MCF 10A (cell line): ENCODE results near the gene RIC8A. TPM values are rescaled to one million over a fixed set of nuclear protein-coding genes. Genes with fewer than 3 reads are reported as not detected.

Source experiments
- BruUV-seq: library from RNA; stranded (reverse); fragments of 400-500 nt; replicated peaks from 2 replicates; lab custom pipeline; 2021; lab: Mats Ljungman, UMichigan
- CTCF ChIA-PET: fragments of 300-600 bp; sonication (Branson Sonifier 250); formaldehyde crosslinking; extraction: SDS; loops from one replicate; lab custom pipeline; 2021; ENCODE audit warnings: antibody characterized with exemption, inconsistent platforms; lab: Yijun Ruan, JAX
- POLR2A ChIA-PET: fragments of 300-600, 350-650 bp; sonication (Branson Sonifier 250); formaldehyde crosslinking; extraction: SDS; loops from one replicate; lab custom pipeline; 2020; ENCODE audit warnings: antibody characterized with exemption, inconsistent platforms; lab: Yijun Ruan, JAX
- DNase-seq: peaks from one replicate; pipeline ENCODE4 v3.0.0-alpha.2; 2018; ENCODE audit not compliant: unreplicated experiment
- H3K27ac Mint-ChIP-seq: one replicate; pipeline ENCODE4 v1.8.0; 2022; ENCODE audit warnings: mild to moderate bottlenecking, low read depth, mixed read lengths; ENCODE audit not compliant: unreplicated experiment
- H3K27me3 Mint-ChIP-seq: one replicate; pipeline ENCODE4 v1.8.0; 2022; ENCODE audit warnings: mixed read lengths; ENCODE audit not compliant: insufficient read depth, unreplicated experiment
- H3K36me3 Mint-ChIP-seq: one replicate; pipeline ENCODE4 v1.8.0; 2022; ENCODE audit warnings: mild to moderate bottlenecking, moderate library complexity, mixed read lengths; ENCODE audit not compliant: insufficient read depth, unreplicated experiment
- H3K4me1 Mint-ChIP-seq: one replicate; pipeline ENCODE4 v1.8.0; 2022; ENCODE audit warnings: mixed read lengths; ENCODE audit not compliant: insufficient read depth, unreplicated experiment
- H3K4me3 Mint-ChIP-seq: one replicate; pipeline ENCODE4 v1.8.0; 2022; ENCODE audit warnings: mild to moderate bottlenecking, moderate library complexity, mixed read lengths; ENCODE audit not compliant: unreplicated experiment
- H3K9me3 Mint-ChIP-seq: one replicate; pipeline ENCODE4 v1.8.0; 2022; ENCODE audit warnings: mixed read lengths; ENCODE audit not compliant: unreplicated experiment
- intact Hi-C: fragments of 100-400 bp; cut with micrococcal nuclease; formaldehyde crosslinking; loops from 2 replicates; pipeline ENCODE4 v1.14.1; 2022
- total RNA-seq: library from RNA; stranded (reverse); gene quantifications from 2 replicates; pipeline ENCODE4 v1.2.3, GENCODE V29; 2022
- TF ChIP-seq, protein P1 (sequence below): fragments of 200-600 bp; IDR thresholded peaks from one replicate; pipeline ENCODE4 v1.8.0; 2022; ENCODE audit warnings: antibody characterized with exemption, mild to moderate bottlenecking; ENCODE audit not compliant: unreplicated experiment

The RIC8A gene
- total RNA-seq, 1 experiment from 2014 or later = 93.3 TPM

DNA sequence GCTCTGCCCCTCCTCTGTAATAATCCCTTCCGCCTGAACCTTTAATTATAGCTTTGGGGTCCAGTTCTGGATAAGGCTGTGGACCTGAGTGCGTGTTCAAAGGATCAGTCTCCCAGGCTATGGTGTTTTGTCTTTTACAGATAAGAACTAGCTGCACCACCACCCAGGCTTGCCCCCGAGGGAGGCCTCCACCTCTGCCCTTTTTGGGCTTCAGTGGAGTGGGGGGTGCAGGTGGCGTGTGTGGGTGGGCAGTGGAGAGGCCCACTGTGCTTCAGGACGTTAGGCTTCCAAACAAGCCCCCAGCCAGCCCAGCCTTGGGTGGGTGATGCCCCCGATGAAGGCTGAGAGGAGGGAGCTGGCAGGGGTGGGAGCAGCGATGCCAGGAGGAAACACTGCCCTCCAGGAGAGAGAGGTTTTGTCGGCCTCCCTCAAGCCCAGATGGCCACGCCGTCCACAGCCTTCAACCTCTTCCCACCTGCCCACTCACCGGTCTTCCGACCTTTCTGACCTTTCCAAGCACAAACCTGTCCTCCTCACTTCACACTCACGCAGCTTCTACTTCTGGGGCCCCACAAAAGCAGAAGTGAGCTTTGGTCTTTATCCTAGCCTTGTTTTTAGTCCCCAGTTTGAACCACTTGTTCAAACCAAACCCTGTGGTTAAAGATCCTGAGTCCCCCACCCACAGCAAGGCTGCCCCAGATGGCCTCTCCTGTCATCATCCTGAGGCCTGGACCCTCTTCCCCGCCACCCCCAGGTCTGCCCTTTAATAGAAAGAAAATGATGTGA, 49.6 kb downstream of the RIC8A start:
- intact Hi-C loops = no loop called here
- Mint-ChIP-seq H3K27ac (no peak overlapping the region), H3K36me3 (peaks cover 19% of the 10 kb centered on the region), H3K4me1 (no peaks in the 10 kb centered on the region), H3K4me3 (no peak overlapping the region), H3K27me3 (peaks cover 11% of the 10 kb centered on the region), H3K9me3 (peaks cover 8% of the 10 kb centered on the region)
- ChIA-PET CTCF (no interaction called here), POLR2A (interaction anchor here (0.7 to 0.8 kb wide), 2 partner anchors 21 to 60 kb away, joined by 3 read pairs; partner anchors contain the start of gene SIRT3)
- DNase-seq = no peak
- no TSS peak for BruUV-seq
- TF ChIP-seq, protein P1, sequence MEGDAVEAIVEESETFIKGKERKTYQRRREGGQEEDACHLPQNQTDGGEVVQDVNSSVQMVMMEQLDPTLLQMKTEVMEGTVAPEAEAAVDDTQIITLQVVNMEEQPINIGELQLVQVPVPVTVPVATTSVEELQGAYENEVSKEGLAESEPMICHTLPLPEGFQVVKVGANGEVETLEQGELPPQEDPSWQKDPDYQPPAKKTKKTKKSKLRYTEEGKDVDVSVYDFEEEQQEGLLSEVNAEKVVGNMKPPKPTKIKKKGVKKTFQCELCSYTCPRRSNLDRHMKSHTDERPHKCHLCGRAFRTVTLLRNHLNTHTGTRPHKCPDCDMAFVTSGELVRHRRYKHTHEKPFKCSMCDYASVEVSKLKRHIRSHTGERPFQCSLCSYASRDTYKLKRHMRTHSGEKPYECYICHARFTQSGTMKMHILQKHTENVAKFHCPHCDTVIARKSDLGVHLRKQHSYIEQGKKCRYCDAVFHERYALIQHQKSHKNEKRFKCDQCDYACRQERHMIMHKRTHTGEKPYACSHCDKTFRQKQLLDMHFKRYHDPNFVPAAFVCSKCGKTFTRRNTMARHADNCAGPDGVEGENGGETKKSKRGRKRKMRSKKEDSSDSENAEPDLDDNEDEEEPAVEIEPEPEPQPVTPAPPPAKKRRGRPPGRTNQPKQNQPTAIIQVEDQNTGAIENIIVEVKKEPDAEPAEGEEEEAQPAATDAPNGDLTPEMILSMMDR = no peak

DNA sequence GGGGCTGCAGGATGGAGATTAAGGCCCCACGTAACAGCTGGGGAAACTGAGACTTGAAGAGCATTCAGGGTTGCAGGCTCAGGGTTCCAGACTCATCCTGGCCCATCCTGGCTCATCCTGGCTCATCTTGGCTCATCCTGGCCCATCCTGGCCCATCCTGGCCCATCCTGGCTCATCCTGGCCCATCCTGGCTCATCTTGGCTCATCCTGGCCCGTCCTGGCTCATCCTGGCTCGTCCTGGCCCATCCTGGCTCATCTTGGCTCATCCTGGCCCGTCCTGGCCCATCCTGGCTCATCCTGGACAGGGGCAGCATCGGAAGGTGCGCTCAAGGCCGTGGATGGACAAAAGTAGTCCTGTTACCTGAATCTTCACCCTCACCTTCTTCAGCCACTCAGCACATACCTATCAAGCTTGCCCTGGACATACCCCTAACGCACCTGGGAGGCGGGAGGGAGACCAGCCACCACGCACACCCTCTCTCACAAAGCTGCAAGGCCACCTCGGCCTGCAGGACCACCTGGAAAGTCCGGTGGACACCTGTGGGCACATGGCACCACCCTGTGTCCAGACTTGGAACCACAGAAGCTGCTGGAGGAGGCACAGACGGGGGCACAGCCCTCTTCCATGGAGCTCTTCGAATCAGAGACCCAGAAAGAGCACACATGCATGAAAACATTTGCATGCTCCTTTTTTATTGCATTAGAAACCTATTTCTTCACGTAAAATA, 50.4 kb downstream of the RIC8A start:
- no peak for DNase-seq
- peaks cover 8% of the 10 kb centered on the region for H3K9me3 Mint-ChIP-seq
- intact Hi-C loops = no loop called here
- no peaks in the 10 kb centered on the region for H3K4me1 Mint-ChIP-seq
- TF ChIP-seq, protein P1 = peak; percentile 19
- CTCF ChIA-PET = interaction anchor here (1.4 to 4.0 kb wide), 3 partner anchors 7 to 107 kb away, joined by 4 to 24 read pairs (median 4); no protein-coding TSS in a partner anchor
- POLR2A ChIA-PET = interaction anchor here (0.7 to 1.0 kb wide), 5 partner anchors 14 to 505 kb away, joined by 3 to 5 read pairs (median 3); partner anchors contain the start of gene SIRT3
- peaks cover 11% of the 10 kb centered on the region for H3K27me3 Mint-ChIP-seq
- BruUV-seq = no TSS peak
- no peak overlapping the region for H3K4me3 Mint-ChIP-seq
- H3K27ac Mint-ChIP-seq = no peak overlapping the region
- H3K36me3 Mint-ChIP-seq = peaks cover 12% of the 10 kb centered on the region

DNA sequence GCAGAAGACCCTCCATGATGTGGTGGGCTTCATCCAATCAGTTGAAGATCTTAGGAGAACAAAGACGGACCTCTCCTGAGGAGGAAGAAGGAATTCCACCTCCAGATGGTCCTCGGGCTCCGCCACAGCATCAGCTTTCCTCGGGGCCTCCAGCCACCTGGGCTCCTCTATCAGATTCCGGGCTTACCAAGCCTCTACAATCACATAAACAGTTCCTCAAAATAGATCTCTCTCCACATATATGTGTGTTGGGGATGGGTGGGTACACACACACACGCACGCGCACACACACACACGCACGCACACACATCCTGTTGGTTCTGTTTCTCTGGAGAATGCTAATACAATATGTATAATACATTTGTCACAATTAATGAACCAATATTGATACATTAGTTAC, 51.9 kb downstream of the RIC8A start:
- no TSS peak for BruUV-seq
- TF ChIP-seq, protein P1 = no peak
- ChIA-PET CTCF (interaction anchor here (4.0 kb wide), 1 partner anchor 9 kb away, joined by 24 read pairs; no protein-coding TSS in a partner anchor), POLR2A (interaction anchor here (0.6 to 0.9 kb wide), 2 partner anchors 8 to 25 kb away, joined by 3 read pairs; no protein-coding TSS in a partner anchor)
- H3K4me1 Mint-ChIP-seq = no peaks in the 10 kb centered on the region
- intact Hi-C loops = no loop called here
- no peaks in the 10 kb centered on the region for H3K36me3 Mint-ChIP-seq
- H3K4me3 Mint-ChIP-seq = no peak overlapping the region
- DNase-seq = no peak
- H3K9me3 Mint-ChIP-seq = peaks cover 8% of the 10 kb centered on the region
- H3K27ac Mint-ChIP-seq = no peak overlapping the region
- H3K27me3 Mint-ChIP-seq = peaks cover 11% of the 10 kb centered on the region

DNA sequence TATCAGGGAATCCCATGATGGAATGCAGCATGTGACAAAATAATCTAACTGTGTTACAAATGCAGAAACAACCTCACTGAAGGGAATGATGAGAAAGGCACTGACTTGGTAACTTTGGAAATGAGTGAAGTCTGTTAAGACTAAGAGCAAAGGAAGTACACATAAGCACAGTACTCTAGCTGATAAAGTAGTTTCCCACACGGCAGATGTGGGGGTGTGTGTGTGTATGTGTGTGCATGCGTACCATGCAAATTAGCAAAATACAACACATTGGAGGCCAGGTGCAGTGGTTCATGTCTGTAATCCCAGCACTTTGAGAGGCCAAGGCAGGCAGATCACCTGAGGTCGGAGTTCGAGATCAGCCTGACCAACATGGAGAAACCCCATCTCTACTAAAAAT, 54.1 kb downstream of the RIC8A start:
- Mint-ChIP-seq H3K4me3 (no peak overlapping the region), H3K4me1 (no peaks in the 10 kb centered on the region), H3K9me3 (peaks cover 8% of the 10 kb centered on the region), H3K27ac (no peak overlapping the region), H3K36me3 (no peaks in the 10 kb centered on the region), H3K27me3 (no peaks in the 10 kb centered on the region)
- BruUV-seq = no TSS peak
- ChIA-PET POLR2A (interaction anchor here (0.7 to 1.0 kb wide), 2 partner anchors 22 to 52 kb away, joined by 3 read pairs; no protein-coding TSS in a partner anchor), CTCF (interaction anchor here (0.8 to 4.0 kb wide), 3 partner anchors 11 to 102 kb away, joined by 3 to 24 read pairs (median 3); no protein-coding TSS in a partner anchor)
- no peak for DNase-seq
- intact Hi-C loops = no loop called here
- TF ChIP-seq, protein P1 = no peak
